ENCODE measurements around the gene PCBP2. TPM values are rescaled to one million over a fixed set of nuclear protein-coding genes. Genes with fewer than 3 reads are reported as not detected.

PCBP2 gene
- polyA plus RNA-seq, 2 of the 4 experiments (the other 2 are of a cell fraction) = 367 to 546 TPM

DNA sequence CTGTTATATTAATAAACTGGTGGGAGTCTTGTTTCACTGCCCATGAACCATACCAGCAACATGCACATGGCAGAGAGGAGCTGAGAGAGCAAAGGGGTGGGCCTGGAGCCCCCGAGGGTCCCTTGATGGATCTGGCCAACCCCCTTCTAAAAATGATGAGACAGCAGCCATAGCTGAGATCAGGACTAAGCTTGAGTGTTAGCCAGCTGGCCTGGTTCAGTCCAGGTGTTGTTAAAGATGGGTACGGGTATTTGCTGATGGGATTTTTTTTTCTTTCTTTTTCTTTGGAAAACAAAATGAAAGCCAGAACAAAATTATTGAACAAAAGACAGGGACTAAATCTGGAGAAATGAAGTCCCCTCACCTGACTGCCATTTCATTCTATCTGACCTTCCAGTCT, 16.0 kb downstream of the PCBP2 start:
- CTCF ChIA-PET = interaction anchor here (1.0 to 1.5 kb wide), 4 partner anchors 10 to 46 kb away, joined by 3 to 7 read pairs (median 4); no protein-coding TSS in a partner anchor
- H3K27ac ChIP-seq = no peak overlapping the region
- DNase-seq (ENCODE audit: low read depth in 1 of 2, low spot score in 1 of 2) (no peak), ATAC-seq (no peak), FAIRE-seq (no peak)
- peaks cover 26% of the 10 kb centered on the region; the same call in 2 of the 3 replicates for H3K4me1 ChIP-seq
- TF ChIP-seq RNF2 (IDR thresholded peaks at IDR 0.05; ENCODE audit: borderline replicate concordance, low read depth) = no peak
- 0 out of 5 replicates have a peak, but pooled peaks of 1 of the 2 experiments have one; percentile 15 for TF ChIP-seq JUN (IDR thresholded peaks at IDR 0.05)
- POLR2A ChIA-PET = interaction anchor here (1.1 kb wide), 1 partner anchor 13 kb away, joined by 3 read pairs; no protein-coding TSS in a partner anchor
- no peaks in the 10 kb centered on the region for H3K9me3 ChIP-seq
- H3K4me3 ChIP-seq = no peak overlapping the region
- 88% methylated on average over 2 of the region's 2 CpGs for WGBS (ENCODE audit: missing lambda C conversion rate)
- no peak overlapping the region for H3K4me2 ChIP-seq

DNA sequence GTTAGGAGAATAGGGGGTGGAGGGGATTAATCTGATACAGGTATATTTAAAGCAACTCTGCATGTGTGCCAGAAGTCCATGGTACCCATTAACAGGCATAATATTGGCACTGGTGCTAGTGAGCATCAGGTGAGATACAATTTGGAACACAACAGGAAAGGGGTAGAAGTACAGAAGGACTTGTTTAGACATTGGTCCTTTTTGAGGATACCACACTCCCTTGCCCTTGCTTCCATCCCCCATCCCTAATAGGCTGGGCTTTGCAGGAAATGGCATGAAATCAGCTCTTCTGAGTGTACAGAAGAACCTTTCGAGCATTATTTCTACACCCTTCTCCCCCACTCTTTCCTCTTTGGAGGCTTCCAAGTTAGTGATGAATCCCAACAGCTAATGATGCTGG, 16.4 kb downstream of the PCBP2 start:
- TF ChIP-seq, protein P1, sequence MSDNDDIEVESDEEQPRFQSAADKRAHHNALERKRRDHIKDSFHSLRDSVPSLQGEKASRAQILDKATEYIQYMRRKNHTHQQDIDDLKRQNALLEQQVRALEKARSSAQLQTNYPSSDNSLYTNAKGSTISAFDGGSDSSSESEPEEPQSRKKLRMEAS (IDR thresholded peaks at IDR 0.05) = no peak
- TF ChIP-seq TFCP2L1 (CRISPR knock-in tag; IDR thresholded peaks at IDR 0.05) = 0 out of 2 replicates have a peak, but pooled peaks have one; percentile 50
- POLR2A ChIA-PET = interaction anchor here (0.9 to 1.1 kb wide), 2 partner anchors 14 to 147 kb away, joined by 3 to 5 read pairs; partner anchors contain the start of gene AAAS
- CTCF ChIA-PET = interaction anchor here (0.6 to 1.5 kb wide), 6 partner anchors 9 to 115 kb away, joined by 3 to 7 read pairs (median 4); no protein-coding TSS in a partner anchor
- no peak overlapping the region for H3K4me2 ChIP-seq
- no peak overlapping the region for H3K27ac ChIP-seq
- H3K9me3 ChIP-seq = no peaks in the 10 kb centered on the region
- no peak for FAIRE-seq
- H3K4me1 ChIP-seq = peaks cover 22% of the 10 kb centered on the region; the same call in 2 of the 3 replicates
- no peak overlapping the region for H3K4me3 ChIP-seq
- no peak for DNase-seq (ENCODE audit: low read depth in 1 of 2, low spot score in 1 of 2)
- 89% methylated on average over 1 of the region's 1 CpG for WGBS (ENCODE audit: missing lambda C conversion rate)
- ATAC-seq = no peak

DNA sequence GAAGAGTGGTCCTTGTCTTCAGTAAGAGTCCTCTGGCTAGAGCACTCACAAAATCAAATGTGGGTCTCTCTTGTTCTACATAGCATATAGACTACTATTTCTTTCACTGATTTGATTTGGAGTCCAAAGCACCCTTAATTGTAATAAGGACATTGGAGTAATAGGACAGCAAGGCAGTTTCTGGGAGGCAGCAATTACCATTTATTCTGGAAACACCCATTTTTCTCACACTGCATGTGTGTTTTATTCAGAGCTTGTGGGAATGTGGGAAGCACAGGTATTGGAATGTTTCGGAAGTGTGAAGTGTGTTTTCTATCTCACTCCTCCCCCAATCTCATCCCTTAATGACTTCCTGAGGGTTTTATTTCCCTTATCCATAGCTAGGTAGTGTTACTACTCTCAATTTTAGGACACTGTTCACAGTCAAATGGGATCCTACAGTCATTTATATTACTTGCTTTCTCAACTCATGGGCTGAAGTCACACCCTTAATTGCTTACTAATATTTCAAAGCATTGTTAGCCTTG, 20.2 kb downstream of the PCBP2 start:
- no peak overlapping the region for H3K4me3 ChIP-seq
- no peak for DNase-seq (ENCODE audit: low read depth in 1 of 2, low spot score in 1 of 2)
- WGBS (ENCODE audit: missing lambda C conversion rate) = 100% methylated on average over 1 of the region's 1 CpG
- ChIA-PET CTCF (interaction anchor here (0.7 to 2.5 kb wide), 9 partner anchors 10 to 148 kb away, joined by 3 to 12 read pairs (median 4); no protein-coding TSS in a partner anchor), POLR2A (interaction anchor here (0.6 to 2.6 kb wide), 7 partner anchors 10 to 43 kb away, joined by 3 to 13 read pairs (median 5); no protein-coding TSS in a partner anchor)
- no peak for ATAC-seq
- TF ChIP-seq FOSB (CRISPR knock-in tag; IDR thresholded peaks at IDR 0.05) (peak; percentile 77; the same call in 1 of the 2 replicates), POLR2AphosphoS2 (conservative IDR thresholded peaks at IDR 0.05; ENCODE audit: low read length) (no peak), CBX2 (IDR thresholded peaks at IDR 0.05; ENCODE audit: borderline replicate concordance, low read depth) (no peak)
- H3K4me1 ChIP-seq = peaks cover 31% of the 10 kb centered on the region
- no peak overlapping the region for H3K4me2 ChIP-seq
- FAIRE-seq = no peak
- no peak overlapping the region for H3K27ac ChIP-seq
- no peaks in the 10 kb centered on the region for H3K9me3 ChIP-seq

DNA sequence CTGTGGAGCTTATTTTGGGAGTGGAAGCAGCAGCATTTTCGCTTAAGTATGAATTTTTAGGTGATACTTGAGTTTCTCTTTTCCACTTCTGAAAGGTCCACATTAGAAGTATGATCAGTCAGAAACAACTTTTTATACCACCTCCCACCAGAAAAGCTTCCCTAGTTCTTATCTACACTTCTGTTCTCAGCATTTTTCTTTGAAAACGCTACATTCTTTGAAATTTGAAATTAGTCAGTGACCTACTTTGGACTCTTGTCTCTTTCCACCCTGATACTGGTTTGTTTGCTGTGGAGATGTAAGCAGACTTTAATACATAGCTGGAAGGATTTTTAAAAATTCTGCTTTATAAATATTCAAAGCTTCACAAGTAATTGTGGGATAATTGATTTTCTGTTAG, 22.2 kb downstream of the PCBP2 start:
- Histone ChIP-seq H3K4me2 (no peak overlapping the region), H3K4me1 (peaks cover 43% of the 10 kb centered on the region), H3K27ac (no peak overlapping the region), H3K4me3 (no peak overlapping the region), H3K9me3 (no peaks in the 10 kb centered on the region)
- ChIA-PET CTCF (interaction anchor here (0.8 to 2.5 kb wide), 8 partner anchors 9 to 149 kb away, joined by 3 to 12 read pairs (median 4); no protein-coding TSS in a partner anchor), POLR2A (interaction anchor here (0.9 to 2.6 kb wide), 4 partner anchors 8 to 27 kb away, joined by 3 to 13 read pairs (median 4); partner anchors contain the start of gene TARBP2)
- TF ChIP-seq FOSL2 (IDR thresholded peaks at IDR 0.05) (no peak), FOSL2 (CRISPR knock-in tag; IDR thresholded peaks at IDR 0.05) (no peak), MAZ (IDR thresholded peaks at IDR 0.05; ENCODE audit: borderline replicate concordance, low read depth, low read length) (no peak), EHF (CRISPR knock-in tag; IDR thresholded peaks at IDR 0.05) (no peak), NFE2L2 (conservative IDR thresholded peaks at IDR 0.05; ENCODE audit: low read length) (no peak), SREBF2 (IDR thresholded peaks at IDR 0.05) (no peak), KDM5A (IDR thresholded peaks at IDR 0.05) (no peak), RFX5 (IDR thresholded peaks at IDR 0.05) (no peak)
- TF ChIP-seq, protein P2, sequence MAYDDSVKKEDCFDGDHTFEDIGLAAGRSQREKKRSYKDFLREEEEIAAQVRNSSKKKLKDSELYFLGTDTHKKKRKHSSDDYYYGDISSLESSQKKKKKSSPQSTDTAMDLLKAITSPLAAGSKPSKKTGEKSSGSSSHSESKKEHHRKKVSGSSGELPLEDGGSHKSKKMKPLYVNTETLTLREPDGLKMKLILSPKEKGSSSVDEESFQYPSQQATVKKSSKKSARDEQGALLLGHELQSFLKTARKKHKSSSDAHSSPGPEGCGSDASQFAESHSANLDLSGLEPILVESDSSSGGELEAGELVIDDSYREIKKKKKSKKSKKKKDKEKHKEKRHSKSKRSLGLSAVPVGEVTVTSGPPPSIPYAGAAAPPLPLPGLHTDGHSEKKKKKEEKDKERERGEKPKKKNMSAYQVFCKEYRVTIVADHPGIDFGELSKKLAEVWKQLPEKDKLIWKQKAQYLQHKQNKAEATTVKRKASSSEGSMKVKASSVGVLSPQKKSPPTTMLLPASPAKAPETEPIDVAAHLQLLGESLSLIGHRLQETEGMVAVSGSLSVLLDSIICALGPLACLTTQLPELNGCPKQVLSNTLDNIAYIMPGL (CRISPR knock-in tag; IDR thresholded peaks at IDR 0.05; ENCODE audit: borderline replicate concordance) = no peak
- 84% methylated on average over 2 of the region's 2 CpGs for WGBS (ENCODE audit: missing lambda C conversion rate)
- FAIRE-seq (no peak), ATAC-seq (no peak), DNase-seq (ENCODE audit: low read depth in 1 of 2, low spot score in 1 of 2) (no peak)

Measured in A549 (cell line).